ENCODE data around the gene FOCAD.

The FOCAD gene

DNA sequence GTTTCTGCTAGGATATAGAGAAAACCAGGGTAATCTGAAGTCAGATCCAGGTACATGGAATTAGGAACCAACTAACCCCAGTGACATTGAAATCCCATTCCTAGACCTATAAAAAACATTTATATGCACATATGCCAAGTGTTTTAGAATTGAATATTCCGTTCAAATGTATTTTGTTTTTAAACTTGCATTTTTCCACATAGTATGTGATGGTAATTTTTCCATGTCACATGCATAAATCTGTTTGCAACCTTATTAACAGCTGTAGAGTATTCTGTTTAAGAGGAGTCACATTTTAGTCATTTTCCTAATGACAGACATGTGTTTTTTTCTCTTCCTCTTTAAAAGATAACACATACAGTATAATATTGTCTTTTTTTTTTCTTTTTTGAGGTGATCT is 50.2 kb downstream of the FOCAD start:
- DNase-seq, result no peak

DNA sequence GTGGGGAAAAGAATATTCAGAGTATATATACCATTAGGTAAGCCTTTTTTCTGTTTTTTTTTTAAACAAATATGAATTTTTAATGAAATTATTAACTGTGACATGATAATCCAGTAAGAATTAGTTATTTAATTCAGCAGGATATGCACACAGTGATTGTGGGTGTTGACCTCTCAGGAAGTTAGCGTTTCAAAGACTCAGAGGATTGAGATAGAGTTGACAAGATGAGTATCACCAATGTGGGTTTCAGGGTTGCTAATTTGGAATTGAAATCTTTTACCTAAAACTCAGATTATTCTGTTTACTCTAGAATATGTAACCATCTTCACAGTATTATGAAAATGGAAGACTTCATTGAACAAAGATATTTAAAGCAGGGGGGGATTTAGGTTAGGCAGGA is 56.2 kb downstream of the FOCAD start:
- DNase-seq, result no peak

GRCh38 chr9:20740929-20741582 is 57.0 kb downstream of the FOCAD start:
- DNase-seq, result no peak

GRCh38 chr9:20742833-20743232 is 58.8 kb downstream of the FOCAD start:
- DNase-seq, result no peak

- DNase-seq, result no peak
These were observed 60.1 kb downstream of the FOCAD start for GRCh38 chr9:20744036-20744630.

DNA sequence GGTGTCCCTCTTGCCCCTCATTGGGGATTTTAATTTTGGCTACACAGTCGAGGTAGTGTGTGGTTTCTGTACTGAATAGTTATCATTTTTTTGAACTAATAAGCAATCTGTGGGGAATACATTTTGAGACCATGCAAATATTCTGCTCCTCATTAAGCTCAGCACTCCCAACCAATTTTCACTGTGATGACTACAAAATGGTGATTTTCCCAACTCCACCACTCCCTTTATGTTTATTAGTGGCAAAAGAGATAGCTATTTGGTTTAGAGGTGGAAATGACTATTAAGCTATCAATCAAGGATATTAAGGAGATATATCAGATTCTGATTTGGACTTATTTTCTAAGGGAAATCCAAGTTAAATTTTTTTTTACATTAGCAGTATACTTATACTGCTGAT is 62.9 kb downstream of the FOCAD start:
- no peak for DNase-seq

- DNase-seq, result no peak
These were observed 65.6 kb downstream of the FOCAD start for GRCh38 chr9:20749496-20750198.

GRCh38 chr9:20753761-20754160 is 69.7 kb downstream of the FOCAD start:
- no peak for DNase-seq

- no peak for DNase-seq
These were observed 70.5 kb downstream of the FOCAD start for GRCh38 chr9:20754556-20754955.

DNA sequence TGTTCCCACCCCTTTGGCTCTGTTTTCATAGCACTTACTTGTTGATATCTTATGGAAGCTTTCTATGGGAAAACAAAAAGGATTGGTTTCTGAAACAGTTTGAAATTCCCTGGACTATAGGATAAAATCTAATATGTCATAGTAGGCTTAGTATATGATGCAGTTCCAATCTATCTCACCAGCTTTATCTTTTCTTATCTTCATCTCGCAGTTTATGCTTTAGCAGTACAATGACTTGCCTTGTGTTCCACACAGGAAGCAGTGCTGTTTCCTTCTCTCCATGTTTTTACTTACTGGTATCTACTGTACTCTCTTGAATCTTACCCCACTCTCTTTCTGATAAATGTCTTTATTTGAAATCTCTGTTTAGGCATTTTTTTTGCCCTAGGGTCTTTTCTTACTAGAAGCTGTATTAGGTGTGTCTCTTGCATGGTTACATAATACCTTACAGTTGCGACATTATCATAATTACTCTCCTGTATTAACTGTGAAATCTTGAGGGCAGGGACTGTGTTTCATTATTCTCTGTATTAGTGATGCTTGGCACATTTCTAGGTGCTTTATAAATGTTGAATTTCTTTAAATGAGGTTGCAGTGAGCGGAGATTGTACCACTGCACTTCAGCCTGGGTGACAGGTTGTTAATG is 76.3 kb downstream of the FOCAD start:
- DNase-seq, result no peak

DNA sequence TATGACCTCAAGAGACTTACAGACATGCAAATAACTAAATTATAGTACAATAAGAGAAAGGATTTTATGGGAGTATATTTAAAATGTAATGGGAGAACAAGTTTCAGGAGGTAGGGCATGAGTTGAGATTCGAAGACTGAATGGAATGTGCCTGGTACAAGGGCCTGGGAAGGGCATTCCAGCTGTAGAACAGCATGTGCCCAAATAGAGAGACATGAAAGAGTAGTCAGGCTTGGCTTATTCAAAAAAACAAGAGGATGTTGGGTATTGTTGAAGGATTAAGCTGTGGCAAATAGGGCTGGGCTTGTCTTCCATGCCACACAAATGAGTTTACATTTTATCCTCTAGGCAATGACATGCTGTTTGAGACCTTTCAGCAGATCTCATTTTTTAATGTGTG is 86.9 kb downstream of the FOCAD start:
- no peak for DNase-seq

DNA sequence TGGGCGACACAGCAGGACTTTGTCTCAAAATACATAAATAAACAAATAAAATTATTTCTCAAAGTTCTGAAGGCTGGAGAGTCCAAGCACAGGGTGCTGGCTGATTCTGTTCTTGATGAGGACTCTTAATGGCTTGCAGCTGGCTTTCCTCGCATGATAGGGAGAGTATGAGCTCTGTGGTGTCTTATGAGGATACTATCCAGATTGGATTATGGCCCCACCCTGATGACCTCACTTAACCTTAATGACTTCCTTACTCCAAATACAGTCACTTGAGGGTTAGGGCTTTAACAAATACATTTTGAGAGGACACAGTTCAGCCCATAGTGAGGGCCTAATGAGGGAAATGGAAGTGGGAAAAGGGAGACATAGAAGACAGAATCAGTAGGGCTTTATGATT is 87.7 kb downstream of the FOCAD start:
- no peak for DNase-seq

GRCh38 chr9:20775683-20776082 is 91.6 kb downstream of the FOCAD start:
- DNase-seq, result no peak

DNA sequence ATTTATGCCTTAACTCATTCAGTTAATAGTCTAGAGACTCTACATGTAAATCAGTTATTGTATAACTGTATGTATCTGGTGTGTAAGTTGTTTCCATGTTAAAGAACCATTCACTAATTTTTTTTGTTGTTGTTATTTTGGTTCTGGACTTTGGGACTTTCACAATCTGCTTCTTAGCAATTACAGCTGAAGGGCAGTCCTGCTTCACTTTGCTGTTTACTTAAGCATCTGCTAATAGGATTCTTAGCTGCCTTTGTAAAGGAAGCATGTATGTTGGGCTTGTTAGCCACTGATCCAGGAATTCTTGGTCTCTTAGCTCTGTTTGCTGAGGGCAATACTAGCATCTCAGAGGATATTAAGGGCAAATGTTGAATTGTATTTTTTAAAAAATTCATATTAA is 97.0 kb downstream of the FOCAD start:
- no peak for DNase-seq

DNA sequence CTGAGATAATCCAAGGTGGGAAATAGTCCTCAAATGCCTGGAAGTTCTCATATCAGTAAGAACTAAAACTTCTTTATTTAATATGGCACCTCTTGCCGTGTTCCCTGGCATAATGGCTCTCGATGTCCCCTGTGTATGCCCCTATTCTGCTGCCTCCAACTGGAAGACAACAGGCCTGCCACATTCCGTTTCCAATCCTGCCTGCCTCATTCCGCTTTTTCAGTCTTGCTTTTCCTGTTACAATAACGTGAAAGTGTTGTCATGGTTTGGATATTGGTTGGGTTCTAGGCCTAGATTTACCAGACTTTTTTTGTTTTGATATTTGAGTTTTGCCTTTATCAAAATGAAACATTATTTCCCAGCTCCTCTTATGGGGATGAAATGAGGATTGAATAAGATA is 98.2 kb downstream of the FOCAD start:
- DNase-seq, result no peak

- DNase-seq, result no peak
These were observed 99.3 kb downstream of the FOCAD start for GRCh38 chr9:20783057-20784038.

DNA sequence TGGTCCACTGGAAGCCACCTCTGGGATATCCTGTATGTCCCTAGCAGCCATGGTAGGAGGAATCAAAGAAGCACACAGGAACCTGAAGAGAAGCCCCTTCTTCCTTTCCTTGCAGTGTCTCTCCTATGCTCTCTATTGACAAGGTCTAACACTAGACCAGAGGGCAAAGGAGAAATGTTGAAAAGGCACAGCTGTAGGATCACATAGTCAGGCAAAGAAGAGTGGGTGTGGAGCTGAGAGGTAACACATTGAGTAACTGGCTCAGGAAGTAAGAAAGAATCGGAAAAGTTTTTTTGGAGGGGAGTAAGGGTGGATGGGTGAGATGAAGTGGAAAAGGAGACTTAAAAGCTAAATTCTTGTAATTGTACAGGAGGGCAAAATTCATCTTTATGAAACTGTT is 100.1 kb downstream of the FOCAD start:
- DNase-seq, result no peak

- no peak for DNase-seq
These were observed 102.7 kb downstream of the FOCAD start for GRCh38 chr9:20786807-20787206.

DNA sequence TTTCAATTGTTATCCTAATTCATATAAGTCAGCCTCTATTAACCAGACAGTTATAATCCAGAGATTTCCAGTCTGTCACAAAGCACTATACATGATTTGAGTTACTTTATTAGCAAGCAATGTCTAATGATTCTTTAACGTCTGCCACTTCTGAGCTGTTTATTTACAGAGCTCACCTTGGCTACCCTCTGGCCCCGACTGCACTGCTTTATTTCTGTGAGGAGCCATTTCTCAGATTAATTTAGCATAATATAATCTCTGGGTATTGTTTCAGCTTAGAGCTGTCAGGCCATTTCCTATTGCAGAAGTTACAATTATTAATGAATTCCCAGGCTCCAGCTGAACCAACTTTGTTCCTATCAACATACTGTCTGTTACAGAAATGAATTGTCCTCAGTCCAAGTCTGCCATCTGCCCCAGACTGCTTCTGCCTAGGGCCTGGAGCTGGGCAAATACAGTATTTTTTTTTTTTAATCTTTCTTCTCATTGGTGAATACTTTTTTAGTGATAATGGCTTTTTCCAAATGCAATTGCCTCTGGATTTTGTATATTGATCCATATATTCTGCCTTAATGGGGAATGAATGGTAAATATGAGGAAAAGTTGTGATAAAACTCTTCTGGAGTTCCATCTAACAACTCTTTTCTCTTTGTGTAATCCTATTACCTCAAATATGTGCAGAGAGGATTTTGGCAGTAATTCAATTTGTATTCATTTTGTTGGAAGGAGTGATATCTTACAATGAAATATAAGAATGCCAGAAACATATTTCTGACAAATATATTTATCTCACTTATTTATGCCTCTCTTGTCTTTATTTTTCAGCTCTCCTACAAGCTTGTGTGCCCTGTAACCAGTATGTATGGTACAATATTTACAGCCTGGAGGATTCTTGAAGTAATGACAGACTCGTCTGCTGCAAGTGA is 104.7 kb downstream of the FOCAD start:
- DNase-seq, result no peak

DNA sequence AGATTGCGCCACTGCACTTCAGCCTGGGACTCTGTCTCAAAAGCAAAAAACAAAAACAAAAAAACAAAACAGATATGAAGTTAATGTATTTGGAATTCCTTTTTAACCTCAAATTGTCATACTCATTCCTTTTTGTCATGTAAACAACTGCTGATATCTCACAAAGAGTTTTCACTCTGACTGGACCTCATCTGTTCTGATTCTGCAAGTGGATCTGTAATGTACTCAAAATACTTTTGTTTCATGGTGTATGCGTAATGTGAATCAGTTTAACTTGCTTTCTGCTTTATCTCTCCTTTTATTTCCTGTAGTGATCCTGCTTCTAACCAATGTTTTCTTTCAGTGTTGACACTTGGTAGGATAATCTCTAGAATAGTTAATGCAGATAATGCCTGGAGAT is 106.7 kb downstream of the FOCAD start:
- no peak for DNase-seq

- no peak for DNase-seq
These were observed 107.6 kb downstream of the FOCAD start for GRCh38 chr9:20791682-20792081.

Data from NCI-H2081 treated with DMSO at 0.1 percent for 48 hours (cell line).